MM.1S (cell line): Measurements from ENCODE around the gene PTPRE.

Source experiments
- DNase-seq: peaks from one replicate; pipeline ENCODE4 v3.0.0-alpha.2; 2015
- H2AFZ ChIP-seq: fragments of 300-600 bp; sonication (generic); 2 replicates; pipeline ENCODE4 v1.6.0; 2016; ENCODE audit warnings: antibody characterized with exemption, low read length
- H3F3A ChIP-seq: fragments of 300-600 bp; sonication (generic); 2 replicates; pipeline ENCODE4 v1.6.1; 2016; ENCODE audit warnings: mild to moderate bottlenecking, antibody characterized with exemption, low read length, moderate library complexity, mixed read lengths; ENCODE audit not compliant: insufficient read depth
- H3K27ac ChIP-seq: fragments of 300-600 bp; sonication (generic); 2 replicates; pipeline ENCODE4 v1.5.1; 2016; ENCODE audit warnings: mild to moderate bottlenecking, low read length
- H3K27me3 ChIP-seq: fragments of 300-600 bp; sonication (generic); replicated peaks from 2 replicates; pipeline ENCODE4 v1.6.0; 2016; ENCODE audit warnings: low read length; ENCODE audit not compliant: insufficient read depth
- H3K36me3 ChIP-seq: fragments of 300-600 bp; sonication (generic); replicated peaks from 2 replicates; pipeline ENCODE4 v1.6.1; 2016; ENCODE audit warnings: mild to moderate bottlenecking, low read length, mixed read lengths; ENCODE audit not compliant: insufficient read depth
- H3K4me1 ChIP-seq: fragments of 300-600 bp; sonication (generic); 2 replicates; pipeline ENCODE4 v1.6.1; 2016; ENCODE audit warnings: low read length, mixed read lengths
- H3K4me2 ChIP-seq: fragments of 300-600 bp; sonication (generic); 2 replicates; pipeline ENCODE4 v1.6.0; 2016; ENCODE audit warnings: low read depth, low read length
- H3K4me3 ChIP-seq: fragments of 300-600 bp; sonication (generic); 2 replicates; pipeline ENCODE4 v1.5.1; 2016; ENCODE audit warnings: low read length, mixed read lengths
- H3K79me2 ChIP-seq: fragments of 300-600 bp; sonication (generic); 2 replicates; pipeline ENCODE4 v1.6.1; 2016; ENCODE audit warnings: mixed run types, low read length, mixed read lengths
- H3K9ac ChIP-seq: fragments of 300-600 bp; sonication (generic); 2 replicates; pipeline ENCODE4 v1.6.1; 2016; ENCODE audit warnings: low read length, mixed read lengths
- H3K9me2 ChIP-seq: fragments of 300-600 bp; sonication (generic); replicated peaks from 2 replicates; pipeline ENCODE4 v1.6.1; 2016; ENCODE audit warnings: mild to moderate bottlenecking, low read length, mixed read lengths; ENCODE audit not compliant: insufficient read depth
- H3K9me3 ChIP-seq: fragments of 300-600 bp; sonication (generic); replicated peaks from 2 replicates; pipeline ENCODE4 v1.6.1; 2016; ENCODE audit warnings: mild to moderate bottlenecking, low read length, mixed read lengths; ENCODE audit not compliant: insufficient read depth
- H4K20me1 ChIP-seq: fragments of 300-600 bp; sonication (generic); 2 replicates; pipeline ENCODE4 v1.6.1; 2016; ENCODE audit warnings: mild to moderate bottlenecking, low read length, moderate library complexity, mixed read lengths; ENCODE audit not compliant: insufficient read depth
- CTCF ChIP-seq: fragments of 300-600 bp; sonication (generic); IDR thresholded peaks from 2 replicates; pipeline ENCODE4 v1.5.1; 2016; ENCODE audit warnings: antibody characterized with exemption, low read length, mixed read lengths
- EZH2 ChIP-seq: fragments of 300-600 bp; sonication (generic); optimal IDR thresholded peaks from 2 replicates; pipeline ENCODE3; 2017; ENCODE audit warnings: low read depth, mild to moderate bottlenecking, antibody characterized with exemption, low read length, mixed read lengths
- EZH2phosphoT487 ChIP-seq: fragments of 300-600 bp; sonication (generic); IDR thresholded peaks from 2 replicates; pipeline ENCODE4 v1.6.1; 2018; ENCODE audit warnings: antibody characterized with exemption, low read length

PTPRE gene

GRCh38 chr10:128111696-128112095, 204.8 kb downstream of the PTPRE start:
- H3K4me3 ChIP-seq: no peak overlapping the region
- no peak overlapping the region for H2AFZ ChIP-seq
- no peaks in the 10 kb centered on the region for H3K27me3 ChIP-seq
- no peak overlapping the region for H3K9ac ChIP-seq
- DNase-seq: no peak
- peaks cover 95% of the 10 kb centered on the region for H3K79me2 ChIP-seq
- peaks cover 5% of the 10 kb centered on the region; the same call in 1 of the 2 replicates for H4K20me1 ChIP-seq
- TF ChIP-seq EZH2phosphoT487 (no peak), CTCF (no peak), EZH2 (no peak)
- H3F3A ChIP-seq: no peaks in the 10 kb centered on the region
- no peak overlapping the region for H3K4me2 ChIP-seq
- peaks cover 76% of the 10 kb centered on the region for H3K36me3 ChIP-seq
- no peaks in the 10 kb centered on the region for H3K9me3 ChIP-seq
- no peaks in the 10 kb centered on the region for H3K9me2 ChIP-seq
- no peaks in the 10 kb centered on the region for H3K4me1 ChIP-seq
- no peak overlapping the region for H3K27ac ChIP-seq

GRCh38 chr10:128113026-128113425, 206.1 kb downstream of the PTPRE start:
- Histone ChIP-seq H3K27ac (no peak overlapping the region), H3K36me3 (peaks cover 73% of the 10 kb centered on the region), H3K79me2 (peaks cover 95% of the 10 kb centered on the region)

GRCh38 chr10:128114901-128115300, 208.0 kb downstream of the PTPRE start:
- no peak overlapping the region for H2AFZ ChIP-seq
- no peaks in the 10 kb centered on the region for H3K27me3 ChIP-seq
- DNase-seq: no peak
- 0 out of 2 replicates have a peak, but pooled peaks cover 3% of the 10 kb centered on the region for H3F3A ChIP-seq
- no peaks in the 10 kb centered on the region for H3K9me2 ChIP-seq
- H3K4me3 ChIP-seq: no peak overlapping the region
- no peak for TF ChIP-seq EZH2phosphoT487
- TF ChIP-seq CTCF: no peak
- no peak for TF ChIP-seq EZH2
- H3K36me3 ChIP-seq: peaks cover 77% of the 10 kb centered on the region
- H4K20me1 ChIP-seq: peaks cover 5% of the 10 kb centered on the region; the same call in 1 of the 2 replicates
- no peaks in the 10 kb centered on the region for H3K4me1 ChIP-seq
- no peak overlapping the region for H3K27ac ChIP-seq
- H3K79me2 ChIP-seq: peaks cover 99% of the 10 kb centered on the region
- H3K4me2 ChIP-seq: no peak overlapping the region
- no peak overlapping the region for H3K9ac ChIP-seq
- no peaks in the 10 kb centered on the region for H3K9me3 ChIP-seq

More at GRCh38 chr10:128113026-128113425, 206.1 kb downstream of the PTPRE start:
- Histone ChIP-seq H3K9me3 (no peaks in the 10 kb centered on the region), H3F3A (no peaks in the 10 kb centered on the region), H3K4me1 (no peaks in the 10 kb centered on the region), H3K4me2 (no peak overlapping the region), H2AFZ (no peak overlapping the region), H3K27me3 (no peaks in the 10 kb centered on the region), H4K20me1 (peaks cover 5% of the 10 kb centered on the region; the same call in 1 of the 2 replicates), H3K9me2 (no peaks in the 10 kb centered on the region), H3K4me3 (no peak overlapping the region), H3K9ac (no peak overlapping the region)
- DNase-seq: no peak
- no peak for TF ChIP-seq EZH2phosphoT487
- no peak for TF ChIP-seq CTCF
